Lower leg skin (tissue), 3 donors: ENCODE results near the gene CTSH.

ENCODE experiments used
- POLR2A ChIP-seq, 2 donors: fragments of 450-650 bp; IDR thresholded peaks; one replicate each; pipeline ENCODE4 v1.6.1; 2016 to 2017; ENCODE audit warnings: antibody characterized with exemption in 2 of 2, mild to moderate bottlenecking in 1 of 2, moderate library complexity in 1 of 2
- TF ChIP-seq, protein P1 (sequence below), 3 donors: fragments of 450-650 bp; IDR thresholded peaks; one replicate each; pipeline ENCODE4 v1.5.1; 2016; ENCODE audit warnings: antibody characterized with exemption in 3 of 3, mild to moderate bottlenecking in 3 of 3, moderate library complexity in 2 of 3

- TF ChIP-seq, protein P1, sequence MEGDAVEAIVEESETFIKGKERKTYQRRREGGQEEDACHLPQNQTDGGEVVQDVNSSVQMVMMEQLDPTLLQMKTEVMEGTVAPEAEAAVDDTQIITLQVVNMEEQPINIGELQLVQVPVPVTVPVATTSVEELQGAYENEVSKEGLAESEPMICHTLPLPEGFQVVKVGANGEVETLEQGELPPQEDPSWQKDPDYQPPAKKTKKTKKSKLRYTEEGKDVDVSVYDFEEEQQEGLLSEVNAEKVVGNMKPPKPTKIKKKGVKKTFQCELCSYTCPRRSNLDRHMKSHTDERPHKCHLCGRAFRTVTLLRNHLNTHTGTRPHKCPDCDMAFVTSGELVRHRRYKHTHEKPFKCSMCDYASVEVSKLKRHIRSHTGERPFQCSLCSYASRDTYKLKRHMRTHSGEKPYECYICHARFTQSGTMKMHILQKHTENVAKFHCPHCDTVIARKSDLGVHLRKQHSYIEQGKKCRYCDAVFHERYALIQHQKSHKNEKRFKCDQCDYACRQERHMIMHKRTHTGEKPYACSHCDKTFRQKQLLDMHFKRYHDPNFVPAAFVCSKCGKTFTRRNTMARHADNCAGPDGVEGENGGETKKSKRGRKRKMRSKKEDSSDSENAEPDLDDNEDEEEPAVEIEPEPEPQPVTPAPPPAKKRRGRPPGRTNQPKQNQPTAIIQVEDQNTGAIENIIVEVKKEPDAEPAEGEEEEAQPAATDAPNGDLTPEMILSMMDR (IDR thresholded peaks at IDR 0.05) = no peak
- TF ChIP-seq POLR2A (IDR thresholded peaks at IDR 0.05) = no peak
These were observed 28.8 kb downstream of the CTSH start for GRCh38 chr15:78916088-78916487.
